ENCODE measurements around the gene NPAS3. TPM values are rescaled to one million over a fixed set of nuclear protein-coding genes. Genes with fewer than 3 reads are reported as not detected.

The NPAS3 gene
- total RNA-seq, 1 donor from 2014 or later, result not detected

GRCh38 chr14:33229269-33229929, 290.7 kb downstream of the NPAS3 start:
- no peaks in the 10 kb centered on the region for H3K27me3 ChIP-seq
- Mint-ChIP-seq H3K4me1 (peaks cover 8% of the 10 kb centered on the region), H3K36me3 (no peaks in the 10 kb centered on the region), H3K27me3 (ENCODE audit: insufficient read depth, low read depth) (no peaks in the 10 kb centered on the region), H3K9me3 (no peaks in the 10 kb centered on the region), H3K4me3 (no peak overlapping the region), H3K27ac (no peak overlapping the region)
- no peak overlapping the region for H3K27ac ChIP-seq
- peak overlapping the region; percentile 71 for H2AFZ ChIP-seq (replicated peaks)
- H4K20me1 ChIP-seq (ENCODE audit: low read depth), result no peaks in the 10 kb centered on the region
- peak overlapping the region; percentile 45 for H3K4me2 ChIP-seq
- DNase-seq (ENCODE audit: low spot score), result no peak
- H3F3A ChIP-seq (ENCODE audit: low read depth), result no peaks in the 10 kb centered on the region
- H3K9me3 ChIP-seq (ENCODE audit: low read depth), result no peaks in the 10 kb centered on the region
- no peak overlapping the region for H3K4me3 ChIP-seq
- no peaks in the 10 kb centered on the region for H3K36me3 ChIP-seq
- H3K79me2 ChIP-seq (ENCODE audit: low read depth), result no peaks in the 10 kb centered on the region
- TF ChIP-seq EZH2phosphoT487 (IDR thresholded peaks at IDR 0.05), result no peak
- TF ChIP-seq, protein P1, sequence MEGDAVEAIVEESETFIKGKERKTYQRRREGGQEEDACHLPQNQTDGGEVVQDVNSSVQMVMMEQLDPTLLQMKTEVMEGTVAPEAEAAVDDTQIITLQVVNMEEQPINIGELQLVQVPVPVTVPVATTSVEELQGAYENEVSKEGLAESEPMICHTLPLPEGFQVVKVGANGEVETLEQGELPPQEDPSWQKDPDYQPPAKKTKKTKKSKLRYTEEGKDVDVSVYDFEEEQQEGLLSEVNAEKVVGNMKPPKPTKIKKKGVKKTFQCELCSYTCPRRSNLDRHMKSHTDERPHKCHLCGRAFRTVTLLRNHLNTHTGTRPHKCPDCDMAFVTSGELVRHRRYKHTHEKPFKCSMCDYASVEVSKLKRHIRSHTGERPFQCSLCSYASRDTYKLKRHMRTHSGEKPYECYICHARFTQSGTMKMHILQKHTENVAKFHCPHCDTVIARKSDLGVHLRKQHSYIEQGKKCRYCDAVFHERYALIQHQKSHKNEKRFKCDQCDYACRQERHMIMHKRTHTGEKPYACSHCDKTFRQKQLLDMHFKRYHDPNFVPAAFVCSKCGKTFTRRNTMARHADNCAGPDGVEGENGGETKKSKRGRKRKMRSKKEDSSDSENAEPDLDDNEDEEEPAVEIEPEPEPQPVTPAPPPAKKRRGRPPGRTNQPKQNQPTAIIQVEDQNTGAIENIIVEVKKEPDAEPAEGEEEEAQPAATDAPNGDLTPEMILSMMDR (IDR thresholded peaks at IDR 0.05), result no peak
- TF ChIP-seq EZH2 (IDR thresholded peaks at IDR 0.05), result no peak
- peaks cover 9% of the 10 kb centered on the region for H3K4me1 ChIP-seq
- no peak overlapping the region for H3K9ac ChIP-seq

GRCh38 chr14:33230021-33230420, 291.3 kb downstream of the NPAS3 start:
- H3K4me3 ChIP-seq, result no peak overlapping the region
- no peaks in the 10 kb centered on the region for H3K27me3 ChIP-seq
- H3K9me3 ChIP-seq (ENCODE audit: low read depth), result no peaks in the 10 kb centered on the region
- Mint-ChIP-seq H3K36me3 (no peaks in the 10 kb centered on the region), H3K27ac (no peak overlapping the region), H3K9me3 (no peaks in the 10 kb centered on the region), H3K4me3 (no peak overlapping the region), H3K27me3 (ENCODE audit: insufficient read depth, low read depth) (no peaks in the 10 kb centered on the region), H3K4me1 (peaks cover 8% of the 10 kb centered on the region)
- no peak overlapping the region for H3K9ac ChIP-seq
- H3F3A ChIP-seq (ENCODE audit: low read depth), result no peaks in the 10 kb centered on the region
- H4K20me1 ChIP-seq (ENCODE audit: low read depth), result no peaks in the 10 kb centered on the region
- H3K4me1 ChIP-seq, result peaks cover 9% of the 10 kb centered on the region
- DNase-seq (ENCODE audit: low spot score), result no peak
- H2AFZ ChIP-seq (replicated peaks), result peak overlapping the region; percentile 71
- H3K79me2 ChIP-seq (ENCODE audit: low read depth), result no peaks in the 10 kb centered on the region
- peak overlapping the region; percentile 45 for H3K4me2 ChIP-seq
- TF ChIP-seq EZH2 (IDR thresholded peaks at IDR 0.05), result no peak
- TF ChIP-seq, protein P1 (IDR thresholded peaks at IDR 0.05), result no peak
- no peak for TF ChIP-seq EZH2phosphoT487 (IDR thresholded peaks at IDR 0.05)
- H3K36me3 ChIP-seq, result no peaks in the 10 kb centered on the region
- H3K27ac ChIP-seq, result no peak overlapping the region

DNA sequence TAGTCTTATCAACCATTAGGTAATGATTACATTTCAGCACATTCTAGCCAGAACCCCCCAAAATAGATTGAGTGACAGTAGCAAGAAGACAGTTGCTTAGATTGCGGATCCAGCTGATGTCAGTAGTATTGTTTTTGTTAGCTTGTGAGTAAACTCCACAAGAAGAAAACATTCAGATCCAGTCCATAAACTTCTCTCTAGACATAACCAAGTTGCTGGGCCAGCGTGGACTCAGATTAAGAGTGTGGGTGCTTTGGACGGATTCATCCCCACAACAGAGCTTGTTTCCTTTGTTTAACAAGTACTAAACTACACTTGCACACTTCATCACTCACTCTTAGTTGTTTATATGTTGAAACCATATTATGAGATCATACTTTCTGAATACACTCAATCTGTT, 293.4 kb downstream of the NPAS3 start:
- Histone ChIP-seq H3K9me3 (ENCODE audit: low read depth) (no peaks in the 10 kb centered on the region), H3F3A (ENCODE audit: low read depth) (no peaks in the 10 kb centered on the region), H3K36me3 (no peaks in the 10 kb centered on the region), H3K9ac (no peak overlapping the region), H3K4me1 (peaks cover 9% of the 10 kb centered on the region), H3K4me3 (no peak overlapping the region), H3K79me2 (ENCODE audit: low read depth) (no peaks in the 10 kb centered on the region), H3K27ac (no peak overlapping the region), H4K20me1 (ENCODE audit: low read depth) (no peaks in the 10 kb centered on the region), H3K27me3 (no peaks in the 10 kb centered on the region), H3K4me2 (no peak overlapping the region), H2AFZ (replicated peaks) (no peak overlapping the region)
- Mint-ChIP-seq H3K27ac (no peak overlapping the region), H3K4me3 (no peak overlapping the region), H3K4me1 (peaks cover 8% of the 10 kb centered on the region), H3K27me3 (ENCODE audit: insufficient read depth, low read depth) (no peaks in the 10 kb centered on the region), H3K9me3 (no peaks in the 10 kb centered on the region), H3K36me3 (no peaks in the 10 kb centered on the region)
- TF ChIP-seq EZH2 (IDR thresholded peaks at IDR 0.05) (no peak), EZH2phosphoT487 (IDR thresholded peaks at IDR 0.05) (no peak)
- TF ChIP-seq, protein P1 (IDR thresholded peaks at IDR 0.05), result no peak
- no peak for DNase-seq (ENCODE audit: low spot score)
